H1 (cell line): ENCODE measurements around the gene NUBPL. TPM values are rescaled to one million over a fixed set of nuclear protein-coding genes. Genes with fewer than 3 reads are reported as not detected.

ENCODE experiments used
- TEAD4 ChIP-seq: IDR thresholded peaks from 2 replicates; pipeline ENCODE4 v1.6.1; 2012; ENCODE audit warnings: low read depth, low read length, inconsistent platforms, mixed read lengths
- polyA plus RNA-seq, 7 experiments: library from polyadenylated mRNA; depleted of rRNA in 3 of 7; stranded (reverse) in 5 of 7; unstranded in 2 of 7; fragments of >200 nt in 5 of 7; fragments of 200-250 nt in 2 of 7; gene quantifications; 1 replicate in 5 of 7; 2 replicates in 1 of 7; 4 replicates in 1 of 7; pipeline versions ENCODE4 v1.2.1 to v1.2.3, GENCODE V29; 2011 to 2013; ENCODE audit warnings: missing spikeins in 2 of 7, mixed read lengths in 2 of 7
- total RNA-seq: library from RNA; stranded (reverse); fragmentation: NEBNext Ultra II Directional; extraction: Animal tissue kit (Norgen Biotek cat#: 25700); gene quantifications from 2 replicates; pipeline ENCODE4 v1.2.1, GENCODE V29; 2021
- TF ChIP-seq, protein P1 (sequence below): fragments of 300-600 bp; sonication (generic); IDR thresholded peaks from 2 replicates; pipeline ENCODE4 v1.7.1; 2012; ENCODE audit warnings: low read length, moderate library complexity, mild to moderate bottlenecking, inconsistent platforms; ENCODE audit not compliant: insufficient replicate concordance

NUBPL gene
- total and polyA plus RNA-seq, 2 of the 8 experiments (the other 6 are each of a cell fraction or from before 2014, with no cell fraction given): 1.6 to 6.8 TPM

DNA sequence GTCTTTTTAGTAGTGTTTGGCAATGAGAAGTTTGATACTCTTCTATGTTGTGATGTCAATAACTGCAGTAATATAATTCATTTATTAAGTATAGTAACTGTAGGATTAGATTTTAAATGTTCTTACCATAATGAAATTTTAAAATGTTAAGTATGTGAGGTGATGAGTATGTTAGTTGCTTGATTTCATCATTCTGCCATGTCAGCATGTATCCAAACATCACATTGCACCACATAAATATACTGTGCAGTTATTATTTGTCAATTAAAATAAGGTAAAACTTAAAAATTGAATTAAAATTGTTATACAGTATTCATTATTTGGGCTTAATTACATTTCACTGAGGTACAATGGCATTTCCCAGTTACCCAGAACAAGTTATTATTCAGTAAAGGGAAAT, 138.6 kb downstream of the NUBPL start (continued):
- TF ChIP-seq, protein P1, sequence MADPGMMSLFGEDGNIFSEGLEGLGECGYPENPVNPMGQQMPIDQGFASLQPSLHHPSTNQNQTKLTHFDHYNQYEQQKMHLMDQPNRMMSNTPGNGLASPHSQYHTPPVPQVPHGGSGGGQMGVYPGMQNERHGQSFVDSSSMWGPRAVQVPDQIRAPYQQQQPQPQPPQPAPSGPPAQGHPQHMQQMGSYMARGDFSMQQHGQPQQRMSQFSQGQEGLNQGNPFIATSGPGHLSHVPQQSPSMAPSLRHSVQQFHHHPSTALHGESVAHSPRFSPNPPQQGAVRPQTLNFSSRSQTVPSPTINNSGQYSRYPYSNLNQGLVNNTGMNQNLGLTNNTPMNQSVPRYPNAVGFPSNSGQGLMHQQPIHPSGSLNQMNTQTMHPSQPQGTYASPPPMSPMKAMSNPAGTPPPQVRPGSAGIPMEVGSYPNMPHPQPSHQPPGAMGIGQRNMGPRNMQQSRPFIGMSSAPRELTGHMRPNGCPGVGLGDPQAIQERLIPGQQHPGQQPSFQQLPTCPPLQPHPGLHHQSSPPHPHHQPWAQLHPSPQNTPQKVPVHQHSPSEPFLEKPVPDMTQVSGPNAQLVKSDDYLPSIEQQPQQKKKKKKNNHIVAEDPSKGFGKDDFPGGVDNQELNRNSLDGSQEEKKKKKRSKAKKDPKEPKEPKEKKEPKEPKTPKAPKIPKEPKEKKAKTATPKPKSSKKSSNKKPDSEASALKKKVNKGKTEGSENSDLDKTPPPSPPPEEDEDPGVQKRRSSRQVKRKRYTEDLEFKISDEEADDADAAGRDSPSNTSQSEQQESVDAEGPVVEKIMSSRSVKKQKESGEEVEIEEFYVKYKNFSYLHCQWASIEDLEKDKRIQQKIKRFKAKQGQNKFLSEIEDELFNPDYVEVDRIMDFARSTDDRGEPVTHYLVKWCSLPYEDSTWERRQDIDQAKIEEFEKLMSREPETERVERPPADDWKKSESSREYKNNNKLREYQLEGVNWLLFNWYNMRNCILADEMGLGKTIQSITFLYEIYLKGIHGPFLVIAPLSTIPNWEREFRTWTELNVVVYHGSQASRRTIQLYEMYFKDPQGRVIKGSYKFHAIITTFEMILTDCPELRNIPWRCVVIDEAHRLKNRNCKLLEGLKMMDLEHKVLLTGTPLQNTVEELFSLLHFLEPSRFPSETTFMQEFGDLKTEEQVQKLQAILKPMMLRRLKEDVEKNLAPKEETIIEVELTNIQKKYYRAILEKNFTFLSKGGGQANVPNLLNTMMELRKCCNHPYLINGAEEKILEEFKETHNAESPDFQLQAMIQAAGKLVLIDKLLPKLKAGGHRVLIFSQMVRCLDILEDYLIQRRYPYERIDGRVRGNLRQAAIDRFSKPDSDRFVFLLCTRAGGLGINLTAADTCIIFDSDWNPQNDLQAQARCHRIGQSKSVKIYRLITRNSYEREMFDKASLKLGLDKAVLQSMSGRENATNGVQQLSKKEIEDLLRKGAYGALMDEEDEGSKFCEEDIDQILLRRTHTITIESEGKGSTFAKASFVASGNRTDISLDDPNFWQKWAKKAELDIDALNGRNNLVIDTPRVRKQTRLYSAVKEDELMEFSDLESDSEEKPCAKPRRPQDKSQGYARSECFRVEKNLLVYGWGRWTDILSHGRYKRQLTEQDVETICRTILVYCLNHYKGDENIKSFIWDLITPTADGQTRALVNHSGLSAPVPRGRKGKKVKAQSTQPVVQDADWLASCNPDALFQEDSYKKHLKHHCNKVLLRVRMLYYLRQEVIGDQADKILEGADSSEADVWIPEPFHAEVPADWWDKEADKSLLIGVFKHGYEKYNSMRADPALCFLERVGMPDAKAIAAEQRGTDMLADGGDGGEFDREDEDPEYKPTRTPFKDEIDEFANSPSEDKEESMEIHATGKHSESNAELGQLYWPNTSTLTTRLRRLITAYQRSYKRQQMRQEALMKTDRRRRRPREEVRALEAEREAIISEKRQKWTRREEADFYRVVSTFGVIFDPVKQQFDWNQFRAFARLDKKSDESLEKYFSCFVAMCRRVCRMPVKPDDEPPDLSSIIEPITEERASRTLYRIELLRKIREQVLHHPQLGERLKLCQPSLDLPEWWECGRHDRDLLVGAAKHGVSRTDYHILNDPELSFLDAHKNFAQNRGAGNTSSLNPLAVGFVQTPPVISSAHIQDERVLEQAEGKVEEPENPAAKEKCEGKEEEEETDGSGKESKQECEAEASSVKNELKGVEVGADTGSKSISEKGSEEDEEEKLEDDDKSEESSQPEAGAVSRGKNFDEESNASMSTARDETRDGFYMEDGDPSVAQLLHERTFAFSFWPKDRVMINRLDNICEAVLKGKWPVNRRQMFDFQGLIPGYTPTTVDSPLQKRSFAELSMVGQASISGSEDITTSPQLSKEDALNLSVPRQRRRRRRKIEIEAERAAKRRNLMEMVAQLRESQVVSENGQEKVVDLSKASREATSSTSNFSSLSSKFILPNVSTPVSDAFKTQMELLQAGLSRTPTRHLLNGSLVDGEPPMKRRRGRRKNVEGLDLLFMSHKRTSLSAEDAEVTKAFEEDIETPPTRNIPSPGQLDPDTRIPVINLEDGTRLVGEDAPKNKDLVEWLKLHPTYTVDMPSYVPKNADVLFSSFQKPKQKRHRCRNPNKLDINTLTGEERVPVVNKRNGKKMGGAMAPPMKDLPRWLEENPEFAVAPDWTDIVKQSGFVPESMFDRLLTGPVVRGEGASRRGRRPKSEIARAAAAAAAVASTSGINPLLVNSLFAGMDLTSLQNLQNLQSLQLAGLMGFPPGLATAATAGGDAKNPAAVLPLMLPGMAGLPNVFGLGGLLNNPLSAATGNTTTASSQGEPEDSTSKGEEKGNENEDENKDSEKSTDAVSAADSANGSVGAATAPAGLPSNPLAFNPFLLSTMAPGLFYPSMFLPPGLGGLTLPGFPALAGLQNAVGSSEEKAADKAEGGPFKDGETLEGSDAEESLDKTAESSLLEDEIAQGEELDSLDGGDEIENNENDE: no peak
- no peak for TF ChIP-seq TEAD4
